Measurements from ENCODE around the gene REM2.

REM2 gene

DNA sequence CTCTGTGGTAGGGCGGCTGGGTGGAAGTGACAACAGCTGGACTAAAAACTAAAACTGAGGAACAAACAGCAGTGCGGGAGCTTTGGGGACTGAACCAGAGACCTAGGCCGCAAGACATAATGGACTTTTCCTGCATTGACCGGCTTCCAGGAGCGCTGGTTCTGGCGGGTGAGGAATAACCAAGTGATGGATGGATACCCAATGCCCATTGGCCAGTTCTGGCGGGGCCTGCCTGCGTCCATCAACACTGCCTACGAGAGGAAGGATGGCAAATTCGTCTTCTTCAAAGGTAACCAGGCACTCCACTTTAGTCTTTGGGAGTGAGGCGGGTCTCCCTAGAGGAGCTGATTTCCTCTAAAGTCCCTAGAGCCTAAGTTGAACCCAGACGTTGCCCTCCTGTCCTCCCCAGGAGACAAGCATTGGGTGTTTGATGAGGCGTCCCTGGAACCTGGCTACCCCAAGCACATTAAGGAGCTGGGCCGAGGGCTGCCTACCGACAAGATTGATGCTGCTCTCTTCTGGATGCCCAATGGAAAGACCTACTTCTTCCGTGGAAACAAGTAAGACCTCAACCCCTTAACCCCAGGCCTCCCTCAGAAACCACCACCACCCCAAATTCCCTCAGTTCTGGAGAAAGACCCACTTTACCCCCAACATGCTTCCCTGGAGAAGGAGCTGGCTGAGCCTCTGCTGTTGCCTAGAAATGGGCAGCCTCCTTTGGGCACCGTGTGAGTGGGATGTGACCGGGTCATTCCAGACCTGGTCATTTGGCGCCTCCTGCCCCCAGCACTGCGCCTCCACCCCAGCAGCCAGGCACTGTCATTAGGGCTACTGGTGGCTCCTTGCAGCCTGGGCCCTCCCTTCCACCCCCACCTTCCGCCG, 38.6 kb upstream of the REM2 start:
- POLR2A ChIA-PET = no interaction called here
- WGBS (ENCODE audit: insufficient coverage) = 98% methylated on average over 20 of the region's 22 CpGs
- Histone ChIP-seq H3K27ac (ENCODE audit: insufficient read depth in 1 of 2, low read depth in 1 of 2, low read length in 2 of 2, poor library complexity in 1 of 2, severe bottlenecking in 2 of 2) (no peak overlapping the region), H3K36me3 (ENCODE audit: control insufficient read depth in 4 of 4, insufficient read depth in 4 of 4, low read length in 3 of 4) (no peaks in the 10 kb centered on the region), H3K9me3 (ENCODE audit: control extremely low read depth in 1 of 5, control insufficient read depth in 4 of 5, insufficient read depth in 2 of 5, low read depth in 1 of 5, low read length in 4 of 5) (no peaks in the 10 kb centered on the region), H3K4me3 (ENCODE audit: control insufficient read depth in 1 of 7, extremely low read depth in 1 of 7, insufficient read depth in 4 of 7, low read depth in 2 of 7, low read length in 6 of 7) (no peak overlapping the region), H3K27me3 (replicated peaks in 2 of 5; ENCODE audit: control insufficient read depth in 4 of 5, insufficient read depth in 5 of 5, low read length in 4 of 5) (peaks cover 0 to 18% (median 3%) of the 10 kb centered on the region in 5 experiments), H3K4me1 (ENCODE audit: control extremely low read depth in 1 of 4, control insufficient read depth in 4 of 4, insufficient read depth in 4 of 4, low read length in 3 of 4) (peaks cover 3 to 27% (median 22%) of the 10 kb centered on the region in 4 experiments)
- CTCF ChIA-PET = interaction anchor here (1.6 to 23.5 kb wide), 4 partner anchors 9 to 272 kb away, joined by 4 to 707 read pairs (median 10); partner anchors contain the start of genes MMP14 and MRPL52
- DNase-seq = no peak

DNA sequence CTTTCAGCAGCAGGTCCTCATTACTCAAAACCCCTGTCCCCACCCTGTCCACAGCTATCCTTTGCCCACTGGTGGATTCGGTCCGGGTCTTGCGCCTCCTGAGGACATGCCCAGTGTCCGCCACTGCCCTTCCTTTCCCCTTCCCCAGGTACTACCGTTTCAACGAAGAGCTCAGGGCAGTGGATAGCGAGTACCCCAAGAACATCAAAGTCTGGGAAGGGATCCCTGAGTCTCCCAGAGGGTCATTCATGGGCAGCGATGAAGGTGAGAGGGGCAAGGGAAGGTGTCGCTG, 38.0 kb upstream of the REM2 start:
- 91% methylated on average over 6 of the region's 9 CpGs for WGBS (ENCODE audit: insufficient coverage)
- Histone ChIP-seq H3K27ac (ENCODE audit: insufficient read depth in 1 of 2, low read depth in 1 of 2, low read length in 2 of 2, poor library complexity in 1 of 2, severe bottlenecking in 2 of 2) (no peak overlapping the region), H3K9me3 (ENCODE audit: control extremely low read depth in 1 of 5, control insufficient read depth in 4 of 5, insufficient read depth in 2 of 5, low read depth in 1 of 5, low read length in 4 of 5) (no peaks in the 10 kb centered on the region), H3K4me3 (ENCODE audit: control insufficient read depth in 1 of 7, extremely low read depth in 1 of 7, insufficient read depth in 4 of 7, low read depth in 2 of 7, low read length in 6 of 7) (no peak overlapping the region), H3K27me3 (replicated peaks in 2 of 5; ENCODE audit: control insufficient read depth in 4 of 5, insufficient read depth in 5 of 5, low read length in 4 of 5) (peaks cover 0 to 16% (median 4%) of the 10 kb centered on the region in 5 experiments), H3K36me3 (ENCODE audit: control insufficient read depth in 4 of 4, insufficient read depth in 4 of 4, low read length in 3 of 4) (no peaks in the 10 kb centered on the region), H3K4me1 (ENCODE audit: control extremely low read depth in 1 of 4, control insufficient read depth in 4 of 4, insufficient read depth in 4 of 4, low read length in 3 of 4) (peaks cover 3 to 27% (median 20%) of the 10 kb centered on the region in 4 experiments)
- ChIA-PET CTCF (interaction anchor here (2.1 to 23.5 kb wide), 3 partner anchors 8 to 15 kb away, joined by 8 to 707 read pairs (median 11); partner anchors contain the start of genes MMP14 and MRPL52), POLR2A (no interaction called here)
- no peak for DNase-seq

DNA sequence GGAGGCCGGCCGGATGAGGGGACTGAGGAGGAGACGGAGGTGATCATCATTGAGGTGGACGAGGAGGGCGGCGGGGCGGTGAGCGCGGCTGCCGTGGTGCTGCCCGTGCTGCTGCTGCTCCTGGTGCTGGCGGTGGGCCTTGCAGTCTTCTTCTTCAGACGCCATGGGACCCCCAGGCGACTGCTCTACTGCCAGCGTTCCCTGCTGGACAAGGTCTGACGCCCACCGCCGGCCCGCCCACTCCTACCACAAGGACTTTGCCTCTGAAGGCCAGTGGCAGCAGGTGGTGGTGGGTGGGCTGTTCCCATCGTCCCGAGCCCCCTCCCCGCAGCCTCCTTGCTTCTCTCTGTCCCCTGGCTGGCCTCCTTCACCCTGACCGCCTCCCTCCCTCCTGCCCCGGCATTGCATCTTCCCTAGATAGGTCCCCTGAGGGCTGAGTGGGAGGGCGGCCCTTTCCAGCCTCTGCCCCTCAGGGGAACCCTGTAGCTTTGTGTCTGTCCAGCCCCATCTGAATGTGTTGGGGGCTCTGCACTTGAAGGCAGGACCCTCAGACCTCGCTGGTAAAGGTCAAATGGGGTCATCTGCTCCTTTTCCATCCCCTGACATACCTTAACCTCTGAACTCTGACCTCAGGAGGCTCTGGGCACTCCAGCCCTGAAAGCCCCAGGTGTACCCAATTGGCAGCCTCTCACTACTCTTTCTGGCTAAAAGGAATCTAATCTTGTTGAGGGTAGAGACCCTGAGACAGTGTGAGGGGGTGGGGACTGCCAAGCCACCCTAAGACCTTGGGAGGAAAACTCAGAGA, 37.0 kb upstream of the REM2 start:
- no peaks in the 10 kb centered on the region for H3K36me3 ChIP-seq (ENCODE audit: control insufficient read depth in 4 of 4, insufficient read depth in 4 of 4, low read length in 3 of 4)
- H3K4me1 ChIP-seq (ENCODE audit: control extremely low read depth in 1 of 4, control insufficient read depth in 4 of 4, insufficient read depth in 4 of 4, low read length in 3 of 4) = peaks cover 3 to 30% (median 23%) of the 10 kb centered on the region in 4 experiments
- H3K27ac ChIP-seq (ENCODE audit: insufficient read depth in 1 of 2, low read depth in 1 of 2, low read length in 2 of 2, poor library complexity in 1 of 2, severe bottlenecking in 2 of 2) = no peak overlapping the region
- POLR2A ChIA-PET = no interaction called here
- H3K27me3 ChIP-seq (replicated peaks in 2 of 5; ENCODE audit: control insufficient read depth in 4 of 5, insufficient read depth in 5 of 5, low read length in 4 of 5) = peaks cover 0 to 16% (median 4%) of the 10 kb centered on the region in 5 experiments
- no peak overlapping the region for H3K4me3 ChIP-seq (ENCODE audit: control insufficient read depth in 1 of 7, extremely low read depth in 1 of 7, insufficient read depth in 4 of 7, low read depth in 2 of 7, low read length in 6 of 7)
- no peaks in the 10 kb centered on the region for H3K9me3 ChIP-seq (ENCODE audit: control extremely low read depth in 1 of 5, control insufficient read depth in 4 of 5, insufficient read depth in 2 of 5, low read depth in 1 of 5, low read length in 4 of 5)
- no peak for DNase-seq
- CTCF ChIA-PET = interaction anchor here (1.5 to 23.5 kb wide), 3 partner anchors 7 to 65 kb away, joined by 3 to 707 read pairs (median 11); partner anchors contain the start of genes MMP14 and MRPL52
- WGBS (ENCODE audit: insufficient coverage) = 92% methylated on average over 11 of the region's 26 CpGs

DNA sequence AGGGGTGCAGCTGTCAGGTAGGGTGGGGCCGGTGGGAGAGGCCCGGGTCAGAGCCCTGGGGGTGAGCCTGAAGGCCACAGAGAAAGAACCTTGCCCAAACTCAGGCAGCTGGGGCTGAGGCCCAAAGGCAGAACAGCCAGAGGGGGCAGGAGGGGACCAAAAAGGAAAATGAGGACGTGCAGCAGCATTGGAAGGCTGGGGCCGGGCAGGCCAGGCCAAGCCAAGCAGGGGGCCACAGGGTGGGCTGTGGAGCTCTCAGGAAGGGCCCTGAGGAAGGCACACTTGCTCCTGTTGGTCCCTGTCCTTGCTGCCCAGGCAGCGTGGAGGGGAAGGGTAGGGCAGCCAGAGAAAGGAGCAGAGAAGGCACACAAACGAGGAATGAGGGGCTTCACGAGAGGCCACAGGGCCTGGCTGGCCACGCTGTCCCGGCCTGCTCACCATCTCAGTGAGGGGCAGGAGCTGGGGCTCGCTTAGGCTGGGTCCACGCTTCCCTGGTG, 36.2 kb upstream of the REM2 start:
- WGBS (ENCODE audit: insufficient coverage) = 97% methylated on average over 9 of the region's 11 CpGs
- Histone ChIP-seq H3K27ac (ENCODE audit: insufficient read depth in 1 of 2, low read depth in 1 of 2, low read length in 2 of 2, poor library complexity in 1 of 2, severe bottlenecking in 2 of 2) (no peak overlapping the region), H3K36me3 (ENCODE audit: control insufficient read depth in 4 of 4, insufficient read depth in 4 of 4, low read length in 3 of 4) (no peaks in the 10 kb centered on the region), H3K9me3 (ENCODE audit: control extremely low read depth in 1 of 5, control insufficient read depth in 4 of 5, insufficient read depth in 2 of 5, low read depth in 1 of 5, low read length in 4 of 5) (no peaks in the 10 kb centered on the region), H3K4me1 (ENCODE audit: control extremely low read depth in 1 of 4, control insufficient read depth in 4 of 4, insufficient read depth in 4 of 4, low read length in 3 of 4) (peaks cover 3 to 38% (median 29%) of the 10 kb centered on the region in 4 experiments), H3K27me3 (replicated peaks in 2 of 5; ENCODE audit: control insufficient read depth in 4 of 5, insufficient read depth in 5 of 5, low read length in 4 of 5) (peaks cover 0 to 16% (median 4%) of the 10 kb centered on the region in 5 experiments), H3K4me3 (ENCODE audit: control insufficient read depth in 1 of 7, extremely low read depth in 1 of 7, insufficient read depth in 4 of 7, low read depth in 2 of 7, low read length in 6 of 7) (no peak overlapping the region)
- ChIA-PET POLR2A (interaction anchor here (2.6 kb wide), 1 partner anchor 9 kb away, joined by 16 read pairs; the partner anchor contains the start of gene MMP14), CTCF (interaction anchor here (1.1 to 23.5 kb wide), 3 partner anchors 13 to 65 kb away, joined by 3 to 707 read pairs (median 3); partner anchors contain the start of genes MMP14 and MRPL52)
- no peak for DNase-seq

DNA sequence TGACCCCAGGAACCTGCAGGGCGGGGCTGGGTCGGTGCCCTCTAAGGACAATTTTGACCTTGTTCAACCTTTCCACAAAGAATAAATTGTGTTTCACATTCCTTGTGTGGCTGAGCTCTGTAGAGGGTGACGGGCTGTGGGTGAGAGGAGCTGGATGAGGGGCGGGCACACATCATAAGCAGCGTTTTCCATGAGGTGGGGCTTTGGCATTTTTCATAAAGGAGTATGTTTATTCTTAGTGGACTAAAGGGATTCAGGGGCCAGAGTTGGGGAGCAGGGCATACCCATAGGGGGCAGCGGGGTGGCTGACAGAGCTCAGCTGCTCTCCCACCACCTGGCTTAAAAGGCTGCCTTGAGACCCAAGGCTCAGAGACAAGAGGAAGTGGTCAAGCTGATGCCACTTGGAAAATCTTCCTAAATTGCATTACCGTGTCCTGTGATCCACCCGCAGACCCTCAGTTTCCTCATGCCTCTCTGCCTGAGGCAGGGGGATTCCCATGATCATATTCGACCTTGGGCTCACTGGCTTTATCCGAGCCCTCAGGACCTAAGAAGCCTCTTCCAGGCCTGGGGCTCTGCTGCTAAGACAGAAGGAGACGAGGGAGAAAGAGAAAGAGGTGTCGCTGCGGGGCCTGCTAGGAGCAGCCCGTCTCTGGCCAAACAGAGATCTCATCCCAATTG, 35.2 kb upstream of the REM2 start:
- H3K27ac ChIP-seq (ENCODE audit: insufficient read depth in 1 of 2, low read depth in 1 of 2, low read length in 2 of 2, poor library complexity in 1 of 2, severe bottlenecking in 2 of 2) = no peak overlapping the region
- peak overlapping the region in 3 of 7 experiments; percentile 26 to 55 (median 35) for H3K4me3 ChIP-seq (ENCODE audit: control insufficient read depth in 1 of 7, extremely low read depth in 1 of 7, insufficient read depth in 4 of 7, low read depth in 2 of 7, low read length in 6 of 7)
- CTCF ChIA-PET = interaction anchor here (1.1 to 23.5 kb wide), 11 partner anchors 12 to 291 kb away, joined by 3 to 707 read pairs (median 3); partner anchors contain the start of genes MMP14 and MRPL52

More for the DNA sequence above, 35.2 kb upstream of the REM2 start:
- no peaks in the 10 kb centered on the region for H3K36me3 ChIP-seq (ENCODE audit: control insufficient read depth in 4 of 4, insufficient read depth in 4 of 4, low read length in 3 of 4)
- H3K27me3 ChIP-seq (replicated peaks in 2 of 5; ENCODE audit: control insufficient read depth in 4 of 5, insufficient read depth in 5 of 5, low read length in 4 of 5) = peaks cover 0 to 11% (median 0%) of the 10 kb centered on the region in 5 experiments
- whole genome bisulfite sequencing (ENCODE audit: insufficient coverage) = 29% methylated on average over 5 of the region's 14 CpGs
- H3K9me3 ChIP-seq (ENCODE audit: control extremely low read depth in 1 of 5, control insufficient read depth in 4 of 5, insufficient read depth in 2 of 5, low read depth in 1 of 5, low read length in 4 of 5) = no peaks in the 10 kb centered on the region
- POLR2A ChIA-PET = interaction anchor here (1.6 to 2.6 kb wide), 3 partner anchors 10 to 24 kb away, joined by 11 to 16 read pairs (median 14); partner anchors contain the start of gene MMP14
- H3K4me1 ChIP-seq (ENCODE audit: control extremely low read depth in 1 of 4, control insufficient read depth in 4 of 4, insufficient read depth in 4 of 4, low read length in 3 of 4) = peaks cover 3 to 41% (median 32%) of the 10 kb centered on the region in 4 experiments
- no peak for DNase-seq

Measured in common myeloid progenitor, CD34-positive (primary cell).